K562 (cell line): ENCODE results near the gene GPHN. TPM values are rescaled to one million over a fixed set of nuclear protein-coding genes. Genes with fewer than 3 reads are reported as not detected.

Source experiments
- ATAC-seq: fragments of 200-7000 bp; cut with Tn5 transposase; 3 replicates; pipeline ENCODE4 v1.9.1; 2020; ENCODE audit warnings: moderate library complexity
- BruUV-seq: library from RNA; stranded (reverse); fragments of 400-500 nt; replicated peaks from 2 replicates; lab custom pipeline; 2021; lab: Mats Ljungman, UMichigan
- CTCF ChIA-PET: fragments of 300-600 bp; formaldehyde crosslinking; extraction: SDS; loops from one replicate; lab custom pipeline; 2021; ENCODE audit warnings: low intra/inter-chr PET ratio; lab: Yijun Ruan, JAX
- POLR2A ChIA-PET: fragments of 300-600, 350-650 bp; sonication (Branson Sonifier 250); formaldehyde crosslinking; extraction: SDS; loops from one replicate; lab custom pipeline; 2021; ENCODE audit warnings: antibody characterized with exemption, inconsistent platforms; lab: Yijun Ruan, JAX
- DNase-seq, 4 experiments: peaks; one replicate each; pipeline versions ENCODE4 v3.0.0 to v3.0.0-alpha.2; 2011 to 2018; ENCODE audit warnings: low spot score in 3 of 4, mixed read lengths in 3 of 4; ENCODE audit errors: extremely low read depth in 1 of 4
- FAIRE-seq: peaks from 2 replicates; lab custom pipeline; 2011; peaks lifted over from hg19 to GRCh38; lab: Jason Lieb, UNC
- H2AFZ ChIP-seq: 2 replicates; pipeline ENCODE4 v1.6.0; 2011; ENCODE audit warnings: low read depth, low read length, control low read depth, inconsistent platforms
- H3K27ac ChIP-seq: fragments of 200-600 bp; 3 replicates; pipeline ENCODE4 v1.8.0; 2011; ENCODE audit warnings: low read depth, mild to moderate bottlenecking, control low read depth, inconsistent platforms, low read length, moderate library complexity, mixed read lengths; ENCODE audit errors: extremely low read depth
- H3K27me3 ChIP-seq, 2 experiments: fragments of 300-600 bp in 1 of 2; 2 replicates in 1 of 2; 3 replicates in 1 of 2; pipeline versions ENCODE4 v1.6.0 to v1.8.0; 2011; ENCODE audit warnings: inconsistent platforms in 2 of 2, low read length in 2 of 2, mild to moderate bottlenecking in 1 of 2, mixed read lengths in 1 of 2, moderate library complexity in 1 of 2; ENCODE audit not compliant: control insufficient read depth in 2 of 2, insufficient read depth in 2 of 2
- H3K36me3 ChIP-seq: fragments of 300-600 bp; 3 replicates; pipeline ENCODE4 v1.8.0; 2011; ENCODE audit warnings: mild to moderate bottlenecking, low read length, inconsistent platforms; ENCODE audit not compliant: control insufficient read depth, insufficient read depth
- H3K4me1 ChIP-seq, 2 experiments: fragments of 200-600 bp in 1 of 2; replicated peaks in 1 of 2; 2 replicates in 1 of 2; 3 replicates in 1 of 2; pipeline versions ENCODE4 v1.5.1 to v1.8.0; 2011; ENCODE audit warnings: inconsistent platforms in 2 of 2, low read length in 2 of 2, mild to moderate bottlenecking in 1 of 2, mixed read lengths in 1 of 2, moderate library complexity in 1 of 2; ENCODE audit not compliant: control insufficient read depth in 2 of 2, insufficient read depth in 2 of 2
- H3K4me2 ChIP-seq: 2 replicates; pipeline ENCODE4 v1.6.1; 2011; ENCODE audit warnings: low read length, control low read depth, inconsistent platforms, mixed read lengths; ENCODE audit not compliant: insufficient read depth
- H3K4me3 ChIP-seq: fragments of 200-600 bp; sonication (generic), shearing (Covaris generic); 2 replicates; pipeline ENCODE4 v1.5.1; 2016; ENCODE audit warnings: control low read depth, inconsistent platforms
- H3K79me2 ChIP-seq: fragments of 200-600 bp; 3 replicates; pipeline ENCODE4 v1.8.0; 2011; ENCODE audit warnings: low read length, inconsistent platforms; ENCODE audit not compliant: control insufficient read depth, insufficient read depth
- H3K9ac ChIP-seq, 2 experiments: 2 replicates each; pipeline versions ENCODE4 v1.6.0 to v1.6.1; 2011; ENCODE audit warnings: low read depth in 2 of 2, low read length in 2 of 2, control low read depth in 1 of 2, inconsistent platforms in 1 of 2, mild to moderate bottlenecking in 1 of 2, mixed read lengths in 1 of 2; ENCODE audit not compliant: insufficient read depth in 1 of 2
- H3K9me1 ChIP-seq: one replicate; pipeline ENCODE4 v1.6.0; 2011; ENCODE audit warnings: inconsistent platforms, mild to moderate bottlenecking, low read length, moderate library complexity; ENCODE audit not compliant: control insufficient read depth, insufficient read depth
- H3K9me3 ChIP-seq: replicated peaks from 2 replicates; pipeline ENCODE4 v1.5.1; 2011; ENCODE audit warnings: low read depth, low read length, inconsistent platforms; ENCODE audit not compliant: control insufficient read depth, insufficient read depth
- H4K20me1 ChIP-seq: replicated peaks from 2 replicates; pipeline ENCODE4 v1.6.1; 2011; ENCODE audit warnings: low read length, inconsistent platforms, mixed read lengths; ENCODE audit not compliant: control insufficient read depth, insufficient read depth
- BRF1 ChIP-seq: IDR thresholded peaks from 3 replicates; pipeline ENCODE4 v1.6.1; 2011; ENCODE audit warnings: borderline replicate concordance, mild to moderate bottlenecking; ENCODE audit not compliant: insufficient read length; ENCODE audit errors: extremely low read depth
- E2F6 ChIP-seq, 2 experiments: IDR thresholded peaks; 2 replicates each; pipeline ENCODE4 v1.6.1; 2011; ENCODE audit warnings: borderline replicate concordance in 1 of 2, control low read depth in 1 of 2, low read depth in 1 of 2, low read length in 1 of 2, mild to moderate bottlenecking in 1 of 2, mixed read lengths in 1 of 2, moderate library complexity in 1 of 2; ENCODE audit not compliant: insufficient read depth in 1 of 2, insufficient read length in 1 of 2, poor library complexity in 1 of 2, severe bottlenecking in 1 of 2; ENCODE audit errors: extremely low read depth in 1 of 2
- ERF ChIP-seq: fragments of 450-650 bp; formaldehyde crosslinking; IDR thresholded peaks from 2 replicates; pipeline ENCODE4 v1.4.0; 2020; ENCODE audit warnings: mild to moderate bottlenecking, mixed read lengths
- L3MBTL2 ChIP-seq: fragments of 450-650 bp; IDR thresholded peaks from 2 replicates; pipeline ENCODE4 v1.6.1; 2016; ENCODE audit warnings: mild to moderate bottlenecking, moderate library complexity
- RAD21 ChIP-seq, 2 experiments: fragments of 250-450 bp in 1 of 2; fragments of 450-650 bp in 1 of 2; sonication (Bioruptor Pico) in 1 of 2; formaldehyde crosslinking in 1 of 2; IDR thresholded peaks in 1 of 2; conservative IDR thresholded peaks in 1 of 2; 2 replicates each; pipeline versions ENCODE4 v1.4.0 to v1.8.0; 2020 to 2022; ENCODE audit warnings: mild to moderate bottlenecking in 2 of 2, moderate library complexity in 1 of 2
- RCOR1 ChIP-seq, 2 experiments: IDR thresholded peaks; 2 replicates each; pipeline ENCODE4 v1.6.1; 2012; ENCODE audit warnings: low read depth in 2 of 2, low read length in 2 of 2, borderline replicate concordance in 1 of 2, improper control_type of control experiment in 1 of 2
- ZNF695 ChIP-seq: fragments of 450-650 bp; formaldehyde crosslinking; IDR thresholded peaks from 2 replicates; pipeline ENCODE4 v1.4.0; 2020; ENCODE audit warnings: mild to moderate bottlenecking, moderate library complexity
- WGBS: fragments of 100-300 bp; shearing (Covaris generic); methylation state at CpG from one replicate; pipeline ENCODE4 v1.1.6; 2016; ENCODE audit warnings: low coverage, mixed read lengths; ENCODE audit not compliant: insufficient coverage; ENCODE audit errors: missing lambda C conversion rate; 5-methylcytosine and 5-hydroxymethylcytosine counted together
- in situ Hi-C: fragments of 300-500 bp; cut with MboI; formaldehyde crosslinking; loops from 4 replicates; pipeline ENCODE4 v1.15.0; 2018; ENCODE audit warnings: inconsistent platforms, mixed read lengths
- intact Hi-C: fragments of 100-400 bp; cut with micrococcal nuclease; formaldehyde crosslinking; loops from 2 replicates; pipeline ENCODE4 v1.14.2; 2022
- polyA plus RNA-seq, 8 experiments: library from polyadenylated mRNA; depleted of rRNA in 4 of 8; stranded (reverse) in 5 of 8; unstranded in 3 of 8; fragments of >200 nt; fragmentation: Nextera tagmentation in 2 of 8; fragmentation: Illumina TruSeq in 1 of 8; extraction: Ambion mirVana in 2 of 8; extraction: Trizol in 1 of 8; gene quantifications; 2 replicates each; pipeline versions ENCODE4 v1.2.1 to v1.2.3, GENCODE V29; 2011 to 2014; ENCODE audit warnings: inconsistent platforms in 1 of 8, missing spikeins in 1 of 8
- total RNA-seq, 7 experiments: library from RNA; depleted of rRNA in 6 of 7; stranded (reverse); fragments of >200 nt in 6 of 7; fragmentation: Illumina TruSeq in 2 of 7; extraction: Trizol in 2 of 7; gene quantifications; 2 replicates each; pipeline versions ENCODE4 v1.2.1 to v1.2.3, GENCODE V29; 2011 to 2021; ENCODE audit warnings: low replicate concordance in 1 of 7

GPHN gene
- total and polyA plus RNA-seq, 9 of the 15 experiments (the other 6 are each of a cell fraction or from before 2014, with no cell fraction given): 5.9 to 16.0 (median 11.4) TPM

- no TSS peak for BruUV-seq
- ATAC-seq: no peak
- CTCF ChIA-PET: no interaction called here
Observed at GRCh38 chr14:67195279-67195678, 687.3 kb downstream of the GPHN start.

GRCh38 chr14:67199016-67199415, 691.1 kb downstream of the GPHN start:
- Histone ChIP-seq H3K9me3 (no peaks in the 10 kb centered on the region), H3K9me1 (no peaks in the 10 kb centered on the region), H3K36me3 (no peaks in the 10 kb centered on the region), H3K4me3 (no peak overlapping the region), H2AFZ (no peak overlapping the region), H3K4me1 (no peaks in the 10 kb centered on the region), H3K9ac (no peak overlapping the region), H3K79me2 (no peaks in the 10 kb centered on the region), H3K27ac (no peak overlapping the region), H3K27me3 (peaks cover 0 to 4% of the 10 kb centered on the region in 2 experiments; a peak in 1 of 5 replicates)
- no TSS peak for BruUV-seq
- FAIRE-seq: no peak
- intact Hi-C loops (no loop called here), in situ Hi-C loops (no loop called here)
- WGBS: 2% methylated on average over 6 of the region's 6 CpGs
- no peak for DNase-seq
- ChIA-PET POLR2A (no interaction called here), CTCF (no interaction called here)
- TF ChIP-seq E2F6 (IDR thresholded peaks at IDR 0.05; ENCODE audit: borderline replicate concordance in 1 of 2, extremely low read depth in 1 of 2, insufficient read depth in 1 of 2, insufficient read length in 1 of 2, low read depth in 1 of 2, low read length in 1 of 2, poor library complexity in 1 of 2, severe bottlenecking in 1 of 2) (no peak), BRF1 (no peak), RCOR1 (IDR thresholded peaks at IDR 0.05; ENCODE audit: borderline replicate concordance in 1 of 2, low read depth in 2 of 2, low read length in 2 of 2) (no peak), ZNF695 (CRISPR knock-in tag) (no peak), ERF (CRISPR knock-in tag) (no peak)
- TF ChIP-seq, all 486 proteins: peak for 0
- no peak for ATAC-seq
- H3K4me2 ChIP-seq: no peak overlapping the region
- H4K20me1 ChIP-seq: no peaks in the 10 kb centered on the region

More at GRCh38 chr14:67195279-67195678, 687.3 kb downstream of the GPHN start:
- 0% methylated on average over 2 of the region's 2 CpGs for WGBS
- Histone ChIP-seq H3K9me1 (no peaks in the 10 kb centered on the region), H3K36me3 (no peaks in the 10 kb centered on the region), H3K9me3 (no peaks in the 10 kb centered on the region), H2AFZ (no peak overlapping the region), H3K27me3 (peaks cover 0 to 4% of the 10 kb centered on the region in 2 experiments; a peak in 1 of 5 replicates), H3K9ac (no peak overlapping the region), H3K4me3 (no peak overlapping the region), H3K79me2 (no peaks in the 10 kb centered on the region), H3K27ac (no peak overlapping the region), H4K20me1 (no peaks in the 10 kb centered on the region), H3K4me1 (no peaks in the 10 kb centered on the region), H3K4me2 (no peak overlapping the region)
- POLR2A ChIA-PET: no interaction called here
- in situ Hi-C loops: no loop called here
- DNase-seq: no peak
- no peak for FAIRE-seq
- TF ChIP-seq L3MBTL2: 0 out of 2 replicates have a peak, but pooled peaks have one; percentile 27
- no peak for TF ChIP-seq RAD21 (CRISPR knock-in tag; conservative IDR thresholded peaks at IDR 0.05 in 1 of 2, IDR thresholded peaks at IDR 0.05 in 1 of 2)
- TF ChIP-seq, all 486 proteins: peak for 1
- intact Hi-C loops: no loop called here
